ENCODE results near the gene AGBL1.
"Not testable (repeated sequence)": the region's sequence is repeated elsewhere in the genome, so short reads cannot be mapped to it uniquely, and the experiment has no call there.

DNA sequence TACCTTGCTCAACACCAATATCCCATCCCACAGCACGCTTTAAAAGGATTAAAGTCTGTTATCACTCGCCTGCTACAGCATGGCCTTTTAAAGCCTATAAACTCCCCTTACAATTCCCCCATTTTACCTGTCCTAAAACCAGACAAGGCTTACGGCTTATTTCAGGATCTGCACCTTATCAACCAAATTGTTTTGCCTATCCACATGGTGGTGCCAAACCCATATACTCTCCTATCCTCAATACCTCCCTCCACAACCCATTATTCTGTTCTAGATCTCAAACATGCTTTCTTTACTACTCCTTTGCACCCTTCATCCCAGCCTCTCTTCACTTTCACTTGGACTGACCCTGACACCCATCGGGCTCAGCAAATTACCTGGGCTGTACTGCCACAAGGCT is 962.9 kb downstream of the AGBL1 start:
- not testable (repeated sequence) for TF ChIP-seq POLR2A, EP300, POLR2AphosphoS5 (IDR thresholded peaks at IDR 0.05)
- TF ChIP-seq, protein P1, sequence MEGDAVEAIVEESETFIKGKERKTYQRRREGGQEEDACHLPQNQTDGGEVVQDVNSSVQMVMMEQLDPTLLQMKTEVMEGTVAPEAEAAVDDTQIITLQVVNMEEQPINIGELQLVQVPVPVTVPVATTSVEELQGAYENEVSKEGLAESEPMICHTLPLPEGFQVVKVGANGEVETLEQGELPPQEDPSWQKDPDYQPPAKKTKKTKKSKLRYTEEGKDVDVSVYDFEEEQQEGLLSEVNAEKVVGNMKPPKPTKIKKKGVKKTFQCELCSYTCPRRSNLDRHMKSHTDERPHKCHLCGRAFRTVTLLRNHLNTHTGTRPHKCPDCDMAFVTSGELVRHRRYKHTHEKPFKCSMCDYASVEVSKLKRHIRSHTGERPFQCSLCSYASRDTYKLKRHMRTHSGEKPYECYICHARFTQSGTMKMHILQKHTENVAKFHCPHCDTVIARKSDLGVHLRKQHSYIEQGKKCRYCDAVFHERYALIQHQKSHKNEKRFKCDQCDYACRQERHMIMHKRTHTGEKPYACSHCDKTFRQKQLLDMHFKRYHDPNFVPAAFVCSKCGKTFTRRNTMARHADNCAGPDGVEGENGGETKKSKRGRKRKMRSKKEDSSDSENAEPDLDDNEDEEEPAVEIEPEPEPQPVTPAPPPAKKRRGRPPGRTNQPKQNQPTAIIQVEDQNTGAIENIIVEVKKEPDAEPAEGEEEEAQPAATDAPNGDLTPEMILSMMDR (IDR thresholded peaks at IDR 0.05), result not testable (repeated sequence)
